Tibial nerve (tissue), 4 donors: ENCODE results near the gene NATD1. TPM values are rescaled to one million over a fixed set of nuclear protein-coding genes. Genes with fewer than 3 reads are reported as not detected.
"Not testable (repeated sequence)": the region's sequence is repeated elsewhere in the genome, so short reads cannot be mapped to it uniquely, and the experiment has no call there.

ENCODE experiments used
- DNase-seq, 2 donors: peaks; one replicate each; pipeline ENCODE4 v3.0.0-alpha.2; 2019; ENCODE audit warnings: low spot score in 2 of 2
- H3K27ac ChIP-seq, 4 donors: fragments of 200-600 bp; sonication (generic) in 3 of 4; one replicate each; pipeline ENCODE4 v1.5.1; 2017 to 2019; ENCODE audit warnings: mild to moderate bottlenecking in 1 of 4
- H3K27me3 ChIP-seq, 2 donors: fragments of 200-600 bp; sonication (generic) in 1 of 2; one replicate each; pipeline versions ENCODE4 v1.5.1 to v1.6.0; 2017 to 2019
- H3K36me3 ChIP-seq, 3 donors: fragments of 200-600 bp; sonication (generic); one replicate each; pipeline ENCODE4 v1.5.1; 2018 to 2019
- H3K4me1 ChIP-seq, 4 donors: fragments of 200-600 bp; sonication (generic) in 3 of 4; one replicate each; pipeline ENCODE4 v1.5.1; 2017 to 2019
- H3K4me3 ChIP-seq, 4 donors: fragments of 200-600 bp; sonication (generic) in 3 of 4; one replicate each; pipeline ENCODE4 v1.5.1; 2017 to 2019; ENCODE audit warnings: mild to moderate bottlenecking in 1 of 4, moderate library complexity in 1 of 4
- H3K9me3 ChIP-seq, 4 donors: fragments of 200-600 bp; sonication (generic) in 3 of 4; one replicate each; pipeline ENCODE4 v1.5.1; 2017 to 2019
- EP300 ChIP-seq, 2 donors: sonication (generic); formaldehyde crosslinking; IDR thresholded peaks; one replicate each; pipeline ENCODE4 v1.6.1; 2017; ENCODE audit warnings: antibody characterized with exemption in 2 of 2, mild to moderate bottlenecking in 1 of 2
- POLR2A ChIP-seq, 2 donors: fragments of 450-650 bp; IDR thresholded peaks; one replicate each; pipeline ENCODE4 v1.6.1; 2017; ENCODE audit warnings: antibody characterized with exemption in 2 of 2, mild to moderate bottlenecking in 2 of 2, moderate library complexity in 2 of 2
- WGBS, 2 donors: methylation state at CpG; one replicate each; pipeline ENCODE4 v1.1.5; 2018; 5-methylcytosine and 5-hydroxymethylcytosine counted together
- total RNA-seq, 4 donors: library from RNA; depleted of rRNA; stranded (reverse); fragments of >200 nt; gene quantifications; one replicate each; pipeline ENCODE4 v1.1.0, GENCODE V29; 2016
- TF ChIP-seq, protein P1 (sequence below), 5 experiments: fragments of 200-600 bp in 3 of 5; fragments of 450-650 bp in 2 of 5; sonication (generic) in 3 of 5; IDR thresholded peaks; one replicate each; pipeline ENCODE4 v1.5.1; 2016 to 2019; ENCODE audit warnings: antibody characterized with exemption in 5 of 5, mild to moderate bottlenecking in 3 of 5, moderate library complexity in 2 of 5

The NATD1 gene
- total RNA-seq, 4 donors from 2014 or later: 5.7 to 12.0 (median 10.8) TPM

DNA sequence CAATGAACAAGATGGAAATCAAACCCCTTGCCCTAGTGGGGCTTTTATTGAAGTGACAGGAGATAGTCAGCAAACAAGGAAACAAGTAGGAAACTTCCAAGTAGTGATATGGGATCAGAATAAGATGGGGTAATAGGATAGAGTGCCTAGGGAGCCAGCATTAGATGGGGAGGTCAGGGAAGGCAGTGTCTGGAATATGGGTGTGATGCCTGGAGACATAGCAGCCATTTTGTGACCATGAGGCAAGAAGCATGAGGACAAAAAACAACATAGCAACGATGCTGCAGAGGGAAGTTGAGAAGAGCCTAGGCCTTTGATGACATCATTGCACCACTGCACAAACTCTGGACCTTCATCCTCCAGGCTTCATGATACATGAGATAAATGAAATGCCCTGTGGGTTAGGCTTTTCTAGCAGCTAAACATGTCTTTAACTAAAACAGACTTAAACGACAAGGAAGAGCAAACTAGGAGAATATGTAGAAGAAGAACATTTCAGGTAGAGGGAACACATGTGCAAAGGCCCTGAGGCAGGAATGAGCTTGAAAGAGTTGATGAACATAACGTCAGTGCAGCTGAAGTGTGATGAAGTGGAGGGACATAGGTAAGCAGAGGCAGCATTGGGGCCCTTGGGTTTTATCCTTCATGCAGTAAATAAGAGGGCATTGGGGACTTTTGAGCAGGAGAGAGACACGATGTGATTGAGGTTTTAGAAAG lies 21.0 kb downstream of the NATD1 start:
- no peak for DNase-seq
- no peak for TF ChIP-seq POLR2A (IDR thresholded peaks at IDR 0.05)
- TF ChIP-seq, protein P1, sequence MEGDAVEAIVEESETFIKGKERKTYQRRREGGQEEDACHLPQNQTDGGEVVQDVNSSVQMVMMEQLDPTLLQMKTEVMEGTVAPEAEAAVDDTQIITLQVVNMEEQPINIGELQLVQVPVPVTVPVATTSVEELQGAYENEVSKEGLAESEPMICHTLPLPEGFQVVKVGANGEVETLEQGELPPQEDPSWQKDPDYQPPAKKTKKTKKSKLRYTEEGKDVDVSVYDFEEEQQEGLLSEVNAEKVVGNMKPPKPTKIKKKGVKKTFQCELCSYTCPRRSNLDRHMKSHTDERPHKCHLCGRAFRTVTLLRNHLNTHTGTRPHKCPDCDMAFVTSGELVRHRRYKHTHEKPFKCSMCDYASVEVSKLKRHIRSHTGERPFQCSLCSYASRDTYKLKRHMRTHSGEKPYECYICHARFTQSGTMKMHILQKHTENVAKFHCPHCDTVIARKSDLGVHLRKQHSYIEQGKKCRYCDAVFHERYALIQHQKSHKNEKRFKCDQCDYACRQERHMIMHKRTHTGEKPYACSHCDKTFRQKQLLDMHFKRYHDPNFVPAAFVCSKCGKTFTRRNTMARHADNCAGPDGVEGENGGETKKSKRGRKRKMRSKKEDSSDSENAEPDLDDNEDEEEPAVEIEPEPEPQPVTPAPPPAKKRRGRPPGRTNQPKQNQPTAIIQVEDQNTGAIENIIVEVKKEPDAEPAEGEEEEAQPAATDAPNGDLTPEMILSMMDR (IDR thresholded peaks at IDR 0.05): no peak
- no peak for TF ChIP-seq EP300 (IDR thresholded peaks at IDR 0.05)
- Histone ChIP-seq H3K27me3 (no peaks in the 10 kb centered on the region), H3K9me3 (peaks cover 0 to 15% (median 1%) of the 10 kb centered on the region in 4 donors), H3K4me3 (no peak overlapping the region), H3K27ac (no peak overlapping the region), H3K4me1 (no peaks in the 10 kb centered on the region), H3K36me3 (no peaks in the 10 kb centered on the region)
- 88 to 92% methylated on average over 4 of the region's 4 CpGs for WGBS, 2 donors

DNA sequence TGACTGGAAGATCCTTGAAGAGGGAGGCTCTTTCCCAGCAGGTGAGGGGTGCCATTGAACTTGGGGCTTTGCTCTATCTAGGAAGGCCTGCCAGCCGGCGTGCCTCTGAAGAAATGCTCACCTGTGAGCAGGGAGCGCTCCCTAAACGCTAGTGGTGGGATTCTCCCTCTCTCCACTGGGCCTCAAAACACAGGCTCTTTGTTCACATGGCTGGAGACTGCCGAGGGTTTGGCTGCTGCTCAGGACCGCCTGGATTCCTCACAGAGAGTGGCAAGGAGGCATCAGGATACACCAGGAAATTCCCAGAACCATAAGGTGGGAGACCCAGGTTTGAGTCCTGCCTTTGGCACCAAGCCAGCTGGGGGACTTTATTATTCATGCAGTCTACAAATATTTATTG lies 21.7 kb downstream of the NATD1 start:
- H3K27ac ChIP-seq: no peak overlapping the region

DNA sequence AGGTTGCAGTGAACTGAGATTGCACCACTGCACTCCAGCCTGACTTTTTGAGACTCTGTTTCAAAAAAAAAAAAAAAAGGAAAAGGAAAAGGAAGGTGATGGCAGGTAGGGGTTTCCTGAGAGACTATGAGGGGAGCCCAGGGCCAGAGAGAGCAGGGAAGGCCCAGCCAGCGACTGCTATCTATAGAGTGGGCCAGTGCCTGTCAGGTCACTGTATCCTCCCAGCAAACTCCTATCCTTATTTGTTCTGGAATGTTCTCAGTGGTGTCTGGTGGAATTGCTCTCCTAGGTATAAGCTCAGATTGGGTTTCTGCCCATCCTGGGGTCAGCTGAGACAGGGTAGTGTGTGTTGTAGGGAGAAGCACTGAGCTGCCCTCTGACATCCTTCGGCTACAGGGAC lies 24.4 kb downstream of the NATD1 start:
- H3K4me1 ChIP-seq: no peaks in the 10 kb centered on the region
- TF ChIP-seq POLR2A (IDR thresholded peaks at IDR 0.05): no peak
- TF ChIP-seq EP300 (IDR thresholded peaks at IDR 0.05): no peak
- TF ChIP-seq, protein P1 (IDR thresholded peaks at IDR 0.05): no peak
- no peaks in the 10 kb centered on the region for H3K27me3 ChIP-seq
- H3K4me3 ChIP-seq: no peak overlapping the region
- H3K36me3 ChIP-seq: no peaks in the 10 kb centered on the region
- 60 to 69% methylated on average over 2 of the region's 2 CpGs for WGBS, 2 donors
- H3K27ac ChIP-seq: no peak overlapping the region
- peaks cover 0 to 15% (median 1%) of the 10 kb centered on the region in 4 donors for H3K9me3 ChIP-seq
- DNase-seq: no peak

More for the DNA sequence above, 21.7 kb downstream of the NATD1 start:
- Histone ChIP-seq H3K9me3 (peaks cover 0 to 15% (median 1%) of the 10 kb centered on the region in 4 donors), H3K27me3 (no peaks in the 10 kb centered on the region), H3K4me1 (no peaks in the 10 kb centered on the region), H3K36me3 (no peaks in the 10 kb centered on the region), H3K4me3 (no peak overlapping the region)
- no peak for DNase-seq
- TF ChIP-seq POLR2A (IDR thresholded peaks at IDR 0.05) (no peak), EP300 (IDR thresholded peaks at IDR 0.05) (no peak)
- TF ChIP-seq, protein P1 (IDR thresholded peaks at IDR 0.05): no peak
- WGBS, 2 donors: 50 to 60% methylated on average over 6 of the region's 6 CpGs

DNA sequence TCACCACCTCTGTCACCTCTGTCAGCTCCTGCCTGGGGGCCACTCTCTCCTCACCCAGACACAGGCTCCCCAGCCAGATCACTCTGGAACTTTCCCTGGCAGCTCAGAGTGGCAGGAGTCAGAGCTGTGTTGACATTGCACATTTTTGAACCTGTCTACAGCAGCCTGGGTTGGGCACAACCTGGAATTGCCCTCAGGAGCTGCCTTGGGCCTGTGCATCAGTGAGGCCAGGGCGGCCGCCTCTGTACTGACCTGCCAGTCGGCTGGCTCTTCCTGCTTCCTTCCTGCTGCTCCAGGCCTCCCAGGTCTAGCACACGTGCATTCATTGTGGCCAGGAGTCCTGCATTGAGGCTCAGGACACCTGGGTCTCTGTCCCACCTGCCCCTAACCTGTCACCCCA lies 25.1 kb downstream of the NATD1 start:
- H3K27me3 ChIP-seq: no peaks in the 10 kb centered on the region
- no peaks in the 10 kb centered on the region for H3K4me1 ChIP-seq
- TF ChIP-seq POLR2A (IDR thresholded peaks at IDR 0.05) (no peak), EP300 (IDR thresholded peaks at IDR 0.05) (no peak)
- TF ChIP-seq, protein P1 (IDR thresholded peaks at IDR 0.05): no peak
- DNase-seq: no peak
- peaks cover 0 to 7% (median 1%) of the 10 kb centered on the region in 4 donors for H3K9me3 ChIP-seq
- no peak overlapping the region for H3K27ac ChIP-seq
- peaks cover 0 to 2% (median 0%) of the 10 kb centered on the region in 3 donors for H3K36me3 ChIP-seq
- 58 to 75% methylated on average over 4 of the region's 4 CpGs for WGBS, 2 donors
- H3K4me3 ChIP-seq: no peak overlapping the region

DNA sequence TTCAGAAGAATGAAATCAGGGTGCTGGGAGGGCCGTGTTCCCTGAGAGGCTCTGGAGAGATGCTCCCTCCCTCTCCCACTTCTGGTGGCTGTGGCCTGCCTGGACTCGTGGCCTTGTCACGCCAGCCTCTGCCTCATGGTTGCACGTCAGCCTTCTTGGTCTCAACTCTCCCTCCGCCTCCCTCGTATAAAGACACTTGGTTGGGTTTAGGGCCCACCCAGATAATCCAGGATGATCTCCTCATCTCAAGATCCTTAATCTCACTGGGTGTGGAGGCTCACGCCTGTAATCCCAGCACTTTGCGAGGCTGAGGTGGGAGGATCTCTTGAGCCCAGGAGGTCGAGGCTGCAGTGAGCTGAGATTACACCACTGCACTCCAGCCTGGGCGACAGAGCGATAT lies 25.9 kb downstream of the NATD1 start:
- not testable (repeated sequence) for H3K4me3 ChIP-seq, H3K9me3 ChIP-seq, H3K4me1 ChIP-seq, DNase-seq, H3K36me3 ChIP-seq, H3K27ac ChIP-seq, H3K27me3 ChIP-seq
- WGBS, 2 donors: 89 to 91% methylated on average over 11 of the region's 11 CpGs
